Measurements from ENCODE around the gene MBOAT2.
"Not testable (repeated sequence)": the region's sequence is repeated elsewhere in the genome, so short reads cannot be mapped to it uniquely, and the experiment has no call there.

The MBOAT2 gene

DNA sequence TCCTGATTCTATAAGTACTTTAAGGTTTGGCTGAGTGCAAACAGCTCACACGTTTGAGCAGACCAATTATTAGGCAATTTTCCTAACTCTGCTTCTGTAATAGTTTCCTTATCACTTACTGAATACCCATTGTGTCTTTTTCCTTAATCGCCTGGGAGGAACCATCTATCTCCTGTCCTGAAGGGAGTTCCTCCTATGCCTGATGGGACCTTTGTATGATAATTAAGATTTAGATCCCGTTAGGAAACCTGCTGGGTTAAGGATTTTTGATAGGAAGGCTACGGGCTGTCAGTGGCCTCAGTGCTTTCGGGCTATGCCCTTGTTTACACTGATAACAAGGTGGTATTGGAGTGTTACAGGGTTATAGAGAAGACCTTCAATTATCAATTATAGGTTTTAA lies 106.8 kb downstream of the MBOAT2 start:
- not testable (repeated sequence) for DNase-seq (ENCODE audit: low read depth in 2 of 2)

DNA sequence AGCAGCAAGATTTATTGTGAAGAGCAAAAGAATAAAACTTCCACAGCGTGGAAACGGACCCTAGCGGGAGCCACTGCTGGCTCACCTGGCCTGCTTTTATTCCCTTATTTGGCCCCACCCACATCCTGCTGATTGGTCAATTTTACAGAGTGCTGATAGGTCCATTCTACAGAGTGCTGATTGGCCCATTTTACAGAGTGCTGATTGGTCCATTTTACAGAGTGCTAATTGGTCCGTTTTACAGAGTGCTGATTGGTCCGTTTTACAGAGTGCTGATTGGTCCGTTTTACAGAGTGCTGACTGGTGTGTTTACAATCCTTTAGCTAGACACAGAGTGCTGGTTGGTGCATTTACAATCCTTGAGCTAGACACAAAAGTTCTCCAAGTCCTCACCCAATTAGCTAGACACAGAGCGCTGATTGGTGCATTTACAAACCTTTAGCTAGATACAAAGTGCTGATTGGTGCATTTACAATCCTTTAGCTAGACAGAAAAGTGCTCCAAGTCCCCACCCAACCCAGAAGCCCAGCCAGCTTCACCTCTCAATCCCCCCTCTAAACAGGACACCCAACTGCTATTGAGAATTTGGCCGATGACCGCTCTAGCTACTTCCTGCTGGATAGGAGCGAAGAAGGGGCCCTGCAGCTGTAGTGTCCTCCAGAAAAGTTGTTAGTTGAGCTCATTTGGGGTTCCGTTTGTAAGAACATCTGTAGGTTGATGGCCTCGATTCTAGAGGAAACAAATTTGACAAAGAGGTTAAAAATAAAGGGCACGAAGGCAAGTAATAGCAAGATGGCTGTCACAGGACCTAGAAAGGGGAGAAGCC lies 108.2 kb downstream of the MBOAT2 start:
- DNase-seq (ENCODE audit: low read depth in 2 of 2) = not testable (repeated sequence)

DNA sequence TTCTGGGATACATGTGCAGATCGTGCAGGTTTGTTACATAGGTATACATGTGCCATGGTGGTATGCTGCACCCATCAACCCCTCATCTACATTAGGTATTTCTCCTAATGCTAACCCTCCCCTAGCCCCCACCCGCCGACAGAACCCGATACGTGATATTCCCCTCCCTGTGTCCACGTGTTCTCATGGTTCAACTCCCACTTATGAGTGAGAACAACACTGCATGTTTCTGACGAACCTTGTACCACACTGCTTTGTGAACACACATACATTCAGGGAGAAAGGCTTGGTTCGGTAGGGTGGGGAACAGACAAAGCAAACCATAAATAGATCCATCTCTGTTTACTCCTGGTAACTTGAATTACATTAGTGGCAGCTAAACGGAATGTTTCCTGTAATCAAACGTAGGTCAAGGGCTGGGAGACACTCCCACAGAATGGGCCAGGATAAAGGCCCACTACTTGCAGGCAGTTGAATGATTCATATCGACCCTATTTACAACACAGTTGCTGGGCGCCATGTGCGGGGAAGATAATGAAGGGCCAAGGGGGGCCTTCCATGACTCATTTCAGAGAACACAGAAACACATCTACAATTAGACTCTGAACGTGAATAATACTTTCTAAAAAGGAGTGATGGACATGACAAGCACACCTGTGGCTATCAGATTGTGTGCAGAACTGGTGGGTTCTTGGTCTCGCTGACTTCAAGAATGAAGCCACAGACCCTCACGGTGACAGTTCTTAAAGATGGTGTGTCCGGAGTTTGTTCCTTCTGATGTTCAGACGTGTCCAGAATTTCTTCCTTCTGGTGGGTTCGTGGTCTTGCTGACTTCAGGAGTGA lies 109.3 kb downstream of the MBOAT2 start:
- DNase-seq (ENCODE audit: low read depth in 2 of 2) = no peak

DNA sequence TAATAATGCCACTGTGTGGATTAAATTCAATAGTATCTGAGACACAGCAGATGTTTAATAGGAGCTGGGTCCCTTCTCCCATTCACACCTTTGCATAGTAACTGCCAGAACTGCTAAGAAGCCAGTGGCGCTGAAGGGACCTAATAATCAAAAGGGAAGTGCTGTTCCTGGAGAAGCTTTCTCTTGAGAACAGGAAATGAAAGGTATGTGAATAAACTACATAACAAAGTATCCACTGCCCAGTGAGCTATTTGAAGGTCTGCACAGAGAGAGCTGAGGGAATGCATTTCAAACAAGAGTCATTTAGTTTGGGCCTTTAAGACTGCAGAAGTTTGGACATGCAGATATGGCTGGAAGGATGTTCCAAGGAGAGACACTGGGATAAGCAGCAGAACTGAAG lies 110.0 kb downstream of the MBOAT2 start:
- no peak for DNase-seq (ENCODE audit: low read depth in 2 of 2)

DNA sequence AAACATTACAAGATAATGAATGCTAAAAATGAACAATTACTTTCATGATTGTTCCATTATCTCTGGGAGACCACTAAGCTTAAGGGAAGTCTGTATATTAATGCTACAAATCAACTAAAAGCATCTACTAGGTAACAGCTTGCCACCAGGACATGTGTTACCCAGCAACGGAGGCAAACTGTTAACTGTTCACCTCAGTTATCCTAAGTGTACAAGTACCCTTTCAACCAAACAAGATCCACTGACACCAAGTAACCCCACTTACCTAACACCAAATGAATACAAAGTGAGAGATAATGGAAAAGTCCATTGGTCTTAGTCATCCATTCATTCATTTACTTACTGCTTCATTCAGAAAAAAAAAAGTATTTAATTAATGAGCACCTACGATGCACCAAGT lies 111.4 kb downstream of the MBOAT2 start:
- DNase-seq (ENCODE audit: low read depth in 2 of 2) = no peak

DNA sequence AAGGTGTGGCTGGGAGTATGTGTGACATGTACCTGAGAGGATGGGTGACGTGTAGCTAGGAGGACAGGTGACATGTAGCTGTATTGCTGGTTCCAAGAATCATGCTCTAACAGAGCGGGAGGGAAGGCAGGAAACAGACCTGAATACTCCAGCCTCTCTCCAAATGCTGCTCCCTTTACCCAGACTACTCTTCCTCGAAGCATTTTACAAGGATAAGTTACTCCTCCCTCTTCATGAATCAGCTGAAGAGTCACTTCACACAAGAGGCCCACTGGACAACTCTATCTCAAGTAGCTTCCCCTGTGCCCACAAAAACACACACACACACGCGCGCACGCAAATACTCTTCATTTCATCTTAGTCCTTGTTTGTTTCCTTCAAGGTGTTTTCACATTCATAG lies 113.5 kb downstream of the MBOAT2 start:
- DNase-seq (ENCODE audit: low read depth in 2 of 2) = no peak

DNA sequence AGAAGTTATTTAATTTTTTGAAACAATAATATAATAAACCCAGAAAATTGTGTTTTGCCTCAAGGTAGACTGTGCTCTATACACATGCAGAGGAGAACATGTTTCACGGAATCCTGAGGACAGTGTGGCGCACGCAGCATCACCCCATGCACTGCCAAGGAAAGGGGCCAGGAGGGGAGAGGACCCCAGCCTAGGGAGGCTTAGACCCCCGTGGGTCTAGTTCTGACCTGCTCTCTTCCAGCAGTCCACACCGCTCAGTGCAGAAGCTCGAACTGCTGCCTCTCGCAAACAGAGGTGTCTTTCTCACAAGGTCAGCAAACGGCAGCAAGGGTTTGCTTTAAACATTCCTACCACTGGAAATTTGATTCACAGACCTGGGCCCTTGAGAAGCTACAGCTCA lies 114.5 kb downstream of the MBOAT2 start:
- DNase-seq (ENCODE audit: low read depth in 2 of 2) = no peak

DNA sequence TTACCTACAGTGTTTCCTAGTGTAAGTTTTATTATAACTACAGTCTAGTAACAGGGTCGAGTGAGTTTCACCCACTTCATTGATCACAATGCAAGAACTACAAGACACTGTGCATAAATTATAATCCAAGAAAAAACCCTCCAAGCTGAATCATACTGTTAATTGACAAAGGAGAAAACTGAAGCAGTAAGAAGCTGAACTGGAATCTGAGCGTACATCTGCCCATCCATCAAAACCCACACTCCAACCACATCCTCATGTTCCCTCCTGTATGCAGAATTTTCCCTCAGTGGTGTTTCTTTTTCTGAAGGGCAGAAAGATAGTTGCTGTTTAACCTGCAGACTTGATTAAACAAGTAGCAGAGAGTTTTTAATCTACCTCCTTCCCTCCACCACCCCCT lies 116.6 kb downstream of the MBOAT2 start:
- DNase-seq (ENCODE audit: low read depth in 2 of 2) = no peak

DNA sequence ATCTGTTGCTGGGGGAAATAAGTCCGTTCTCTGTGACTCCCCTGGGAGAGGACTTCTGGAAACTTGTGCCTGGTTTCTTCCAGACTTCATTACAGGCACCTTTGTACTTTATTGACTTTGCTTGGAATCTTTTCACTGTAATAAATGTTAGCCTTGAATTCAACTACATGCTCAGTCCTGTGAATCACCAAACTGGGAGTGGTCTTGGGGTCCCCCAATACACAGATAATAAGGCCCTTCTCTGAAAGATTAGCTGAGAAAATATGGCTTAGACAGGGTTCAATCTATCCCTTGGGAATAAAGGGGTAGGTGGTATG lies 117.3 kb downstream of the MBOAT2 start:
- no peak for DNase-seq (ENCODE audit: low read depth in 2 of 2)

DNA sequence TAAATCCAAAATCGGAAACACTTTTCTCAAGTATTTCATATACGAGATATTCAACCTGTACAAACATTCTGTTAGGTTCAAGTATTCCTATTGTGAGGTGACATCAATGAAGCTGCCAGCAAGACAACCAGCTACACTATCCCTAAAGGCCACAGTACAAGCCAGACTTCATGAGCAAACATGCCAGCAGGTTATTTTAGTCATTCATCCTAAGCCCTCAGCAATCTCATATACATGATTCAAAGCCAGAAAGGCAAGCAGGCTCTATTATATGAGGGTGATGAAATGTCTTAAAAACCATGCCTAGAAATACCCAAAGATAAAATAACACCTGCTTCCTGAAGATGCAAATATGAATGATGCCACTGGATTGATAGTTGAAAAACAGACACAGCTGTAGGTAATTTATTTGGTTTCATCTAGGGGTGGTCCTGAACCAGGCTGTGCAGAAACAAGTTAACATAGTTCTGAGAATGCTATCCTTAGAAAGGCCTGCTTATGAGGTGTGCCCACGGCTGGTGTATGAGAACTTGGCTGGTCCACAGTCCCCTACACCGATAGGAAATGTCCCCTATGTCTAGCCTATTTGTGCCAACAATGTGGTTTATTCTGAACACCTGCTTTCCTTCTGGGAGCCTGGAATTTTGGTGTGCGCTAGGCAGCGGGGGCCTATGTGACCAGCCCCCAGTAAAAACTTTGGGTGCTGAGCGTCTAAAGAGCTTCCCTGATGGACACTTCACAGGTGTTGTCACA lies 117.9 kb downstream of the MBOAT2 start:
- DNase-seq (ENCODE audit: low read depth in 2 of 2) = no peak

DNA sequence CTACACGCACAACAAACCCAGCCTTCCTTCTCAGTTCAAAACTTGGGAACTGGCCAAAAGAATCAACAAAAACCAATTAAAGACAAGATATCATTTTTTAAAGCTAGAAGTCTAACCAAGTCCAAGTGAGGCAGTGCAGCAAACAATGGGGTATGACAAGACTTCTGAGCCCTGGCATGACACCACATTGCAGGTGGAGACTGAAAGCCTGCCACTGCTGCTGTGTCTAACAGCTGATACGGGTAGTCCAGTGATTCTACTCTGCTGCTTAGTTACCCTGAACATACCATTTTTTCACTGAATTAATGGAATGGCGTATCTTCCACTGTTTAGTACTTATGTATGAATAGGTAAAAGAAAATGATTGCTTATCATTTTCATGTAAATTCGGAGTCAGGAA lies 118.7 kb downstream of the MBOAT2 start:
- DNase-seq (ENCODE audit: low read depth in 2 of 2) = no peak

DNA sequence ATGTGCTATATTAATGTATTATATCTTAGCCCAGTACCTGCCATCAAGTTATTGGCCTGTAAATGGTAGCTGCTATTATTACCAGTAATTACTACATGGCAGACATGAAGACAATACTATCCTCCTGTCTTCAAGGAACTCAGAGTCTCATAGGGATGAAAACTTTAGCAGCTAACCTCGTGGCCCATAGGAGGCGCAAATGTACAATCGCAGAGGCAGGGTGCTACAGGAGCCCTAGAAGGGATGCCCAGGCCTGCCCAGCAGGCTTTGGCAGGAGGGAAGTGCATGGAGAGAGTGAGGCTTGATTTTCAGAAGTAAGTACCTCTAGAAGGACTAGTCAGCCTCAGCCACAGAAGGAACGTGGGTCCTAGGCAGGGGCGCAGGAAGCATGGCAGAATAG lies 121.4 kb downstream of the MBOAT2 start:
- no peak for DNase-seq (ENCODE audit: low read depth in 2 of 2)

DNA sequence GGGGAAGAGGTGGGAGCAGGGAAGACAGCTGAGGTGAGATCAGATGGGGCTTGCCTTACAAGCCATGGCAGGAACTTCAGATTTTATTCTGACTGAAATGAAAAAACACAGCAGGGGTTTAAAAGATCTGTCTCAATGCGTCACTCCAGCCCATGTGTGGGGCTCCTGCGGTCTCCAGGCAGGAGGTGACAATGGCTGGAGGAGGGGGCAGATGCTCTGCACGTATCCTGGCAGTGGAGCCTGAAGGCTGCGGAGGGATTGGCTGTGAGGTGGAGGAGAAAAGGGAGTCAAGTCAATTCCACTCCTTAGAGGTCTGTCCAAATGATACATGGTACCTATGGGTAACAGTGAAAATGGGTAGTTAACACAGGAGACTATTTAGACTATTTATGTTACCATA lies 125.6 kb downstream of the MBOAT2 start:
- no peak for DNase-seq (ENCODE audit: low read depth in 2 of 2)

DNA sequence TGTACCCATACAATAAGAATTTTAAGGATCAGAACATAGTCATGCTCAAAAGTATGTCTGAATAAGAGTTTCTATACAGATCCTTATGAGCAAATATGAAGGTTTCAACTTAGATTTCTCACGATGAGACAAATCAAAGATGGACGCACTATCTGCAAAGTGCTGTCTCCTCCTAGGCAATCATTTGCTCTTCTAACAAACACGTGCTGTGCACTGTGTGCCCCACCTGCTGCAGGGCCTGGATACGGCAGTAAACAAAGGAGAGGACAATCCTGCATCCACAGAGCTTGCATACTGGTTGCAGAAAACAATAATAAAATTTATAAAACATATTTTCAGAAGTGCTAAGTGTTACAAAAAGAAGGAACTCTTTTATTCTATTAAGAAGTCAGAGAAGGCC lies 126.2 kb downstream of the MBOAT2 start:
- no peak for DNase-seq (ENCODE audit: low read depth in 2 of 2)

DNA sequence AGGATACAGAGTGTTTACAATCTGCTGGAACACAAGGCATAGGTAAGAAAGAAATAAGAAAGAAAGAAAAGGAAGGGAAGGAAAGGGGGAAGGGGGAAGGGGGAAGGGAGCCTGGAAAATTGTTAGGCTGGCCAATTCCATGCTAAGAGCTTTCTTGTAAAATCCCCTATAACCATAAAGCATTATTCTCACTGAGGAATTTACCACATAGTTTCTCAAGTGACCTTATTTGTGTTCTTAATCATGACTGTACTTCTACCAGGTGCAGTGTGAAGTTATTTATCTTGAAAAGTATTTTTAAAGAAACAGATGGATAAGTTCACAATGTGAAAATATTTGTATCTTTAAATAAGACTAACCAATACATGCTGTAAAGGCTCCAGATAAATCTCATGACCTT lies 126.9 kb downstream of the MBOAT2 start:
- DNase-seq (ENCODE audit: low read depth in 2 of 2) = no peak

DNA sequence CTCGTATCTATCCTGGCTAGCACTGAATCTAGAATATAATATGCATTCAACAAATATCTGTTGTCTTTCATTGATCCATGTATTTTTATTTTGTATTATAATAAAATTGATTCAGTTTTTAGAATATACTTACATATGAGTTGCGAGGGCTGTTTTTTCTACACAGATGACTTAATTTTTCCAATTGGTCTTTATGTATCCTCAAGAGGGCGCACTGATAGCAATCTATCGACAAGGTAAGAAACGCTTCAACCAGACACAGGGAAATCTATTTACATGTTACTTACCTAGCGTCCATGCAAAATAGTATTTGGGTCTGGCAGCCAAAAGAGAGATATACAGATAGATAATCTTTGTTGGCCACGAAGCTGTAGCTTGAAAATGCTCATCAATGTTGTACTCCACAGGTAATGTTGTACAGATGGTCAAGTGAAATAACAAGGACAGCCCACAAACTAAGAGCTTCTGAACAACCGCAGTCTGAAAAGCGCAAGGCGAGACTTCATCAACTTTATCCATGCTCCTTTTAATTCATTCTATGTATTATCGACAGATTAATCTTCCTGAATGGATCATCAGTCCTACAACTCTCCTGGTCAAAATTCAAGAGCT lies 130.6 kb downstream of the MBOAT2 start:
- no peak for DNase-seq (ENCODE audit: low read depth in 2 of 2)

DNA sequence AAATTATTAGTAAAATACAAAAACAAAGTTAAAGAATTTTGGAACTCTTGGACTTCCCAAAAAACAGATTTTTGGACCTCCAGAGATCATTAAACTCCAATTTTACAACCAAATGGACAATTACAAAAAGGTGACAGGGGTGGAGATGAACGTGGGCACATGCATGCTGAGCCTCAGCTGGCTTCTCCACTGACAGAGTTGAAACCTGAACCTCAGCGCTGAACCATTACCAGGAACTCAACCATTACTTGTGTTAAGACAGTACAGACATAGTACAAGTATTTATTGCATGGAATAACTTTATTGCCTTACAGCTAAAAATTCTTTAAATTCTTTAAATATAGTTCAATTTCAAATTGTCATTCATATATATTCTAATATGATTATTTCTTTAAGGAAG lies 133.0 kb downstream of the MBOAT2 start:
- no peak for DNase-seq (ENCODE audit: low read depth in 2 of 2)

DNA sequence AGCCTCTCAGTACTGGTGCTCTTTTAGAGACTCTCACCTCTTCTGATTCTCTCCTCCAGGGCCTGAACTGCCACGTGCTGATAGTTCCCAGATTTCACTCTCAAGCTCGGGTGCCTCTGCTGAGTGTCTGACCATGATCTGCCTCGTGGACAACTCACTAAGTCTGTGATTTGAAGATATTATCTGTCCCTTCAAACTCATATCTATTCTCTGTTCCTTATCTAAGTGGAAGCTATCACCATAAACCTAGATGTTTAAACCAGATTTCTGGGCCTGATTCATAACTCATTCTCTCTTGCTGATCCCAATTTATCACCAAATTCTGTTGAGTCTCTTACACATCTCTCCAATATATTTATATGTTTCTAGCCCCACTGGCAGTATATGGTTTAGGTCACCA lies 136.1 kb downstream of the MBOAT2 start:
- no peak for DNase-seq (ENCODE audit: low read depth in 2 of 2)

DNA sequence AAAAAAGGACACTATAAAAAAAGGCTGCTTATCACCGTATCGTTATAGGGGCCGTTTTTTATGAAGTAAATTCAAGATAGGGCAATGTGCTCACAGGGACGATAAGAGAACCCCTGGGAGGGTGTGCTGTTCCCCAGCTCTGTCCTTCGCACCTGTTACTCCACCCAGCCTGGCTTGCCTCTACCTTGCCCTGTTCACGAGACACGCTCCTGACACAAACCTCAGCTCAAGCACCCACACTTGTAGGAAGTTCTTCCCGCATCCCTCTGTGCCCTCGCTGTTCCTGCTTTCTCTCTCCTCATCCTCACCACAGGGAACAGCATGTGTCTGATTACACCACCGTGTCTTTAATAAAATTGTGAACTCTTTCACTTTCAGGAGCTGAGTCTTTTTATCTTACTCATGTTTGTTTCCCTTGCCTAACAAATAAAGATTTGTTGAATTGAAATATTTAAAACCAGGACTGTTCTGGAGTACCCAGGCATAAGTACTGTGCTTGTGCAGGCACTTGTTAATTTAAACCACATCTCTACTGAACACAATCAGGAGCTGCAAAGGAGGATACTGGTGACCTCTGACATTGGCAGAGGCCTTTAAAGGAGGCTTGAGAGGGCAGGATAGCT lies 140.0 kb downstream of the MBOAT2 start:
- no peak for DNase-seq (ENCODE audit: low read depth in 2 of 2)

DNA sequence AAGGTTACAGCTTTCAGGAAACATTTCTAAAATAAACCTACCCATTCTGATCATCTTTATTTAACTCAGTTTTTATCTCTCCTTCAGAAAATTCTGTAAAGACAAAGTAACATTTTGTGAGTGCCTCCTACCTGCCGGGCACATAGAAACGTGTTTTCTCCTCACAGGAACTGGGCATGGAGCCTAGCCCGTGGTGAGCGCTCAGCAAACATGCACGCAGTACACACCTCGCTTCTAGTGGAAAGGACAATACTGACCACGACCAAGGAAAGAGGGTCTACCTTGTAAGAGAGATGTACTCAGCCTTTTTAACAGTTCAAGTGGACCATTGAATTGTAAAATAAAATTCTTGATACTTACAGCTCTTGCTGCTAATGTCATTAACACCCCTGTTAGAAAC lies 141.3 kb downstream of the MBOAT2 start:
- DNase-seq (ENCODE audit: low read depth in 2 of 2) = no peak

DNA sequence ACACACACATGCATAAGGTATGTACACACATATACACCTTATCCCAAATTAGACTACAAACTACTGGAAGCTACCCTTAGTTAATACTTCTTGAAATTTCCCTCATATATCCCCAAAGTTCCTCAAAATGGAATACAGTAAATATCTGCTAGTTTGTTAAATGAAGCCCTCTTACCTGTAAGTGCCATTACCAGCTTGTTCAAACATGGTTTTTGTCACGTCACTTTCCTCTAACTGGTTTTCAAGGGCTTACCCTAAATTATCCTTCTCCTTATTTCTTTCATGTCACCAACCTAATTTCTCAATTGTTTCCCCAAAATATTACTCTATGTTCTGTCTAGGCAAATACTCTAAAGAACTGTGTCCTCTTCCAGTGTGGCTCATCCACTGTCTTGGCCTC lies 141.7 kb downstream of the MBOAT2 start:
- no peak for DNase-seq (ENCODE audit: low read depth in 2 of 2)

DNA sequence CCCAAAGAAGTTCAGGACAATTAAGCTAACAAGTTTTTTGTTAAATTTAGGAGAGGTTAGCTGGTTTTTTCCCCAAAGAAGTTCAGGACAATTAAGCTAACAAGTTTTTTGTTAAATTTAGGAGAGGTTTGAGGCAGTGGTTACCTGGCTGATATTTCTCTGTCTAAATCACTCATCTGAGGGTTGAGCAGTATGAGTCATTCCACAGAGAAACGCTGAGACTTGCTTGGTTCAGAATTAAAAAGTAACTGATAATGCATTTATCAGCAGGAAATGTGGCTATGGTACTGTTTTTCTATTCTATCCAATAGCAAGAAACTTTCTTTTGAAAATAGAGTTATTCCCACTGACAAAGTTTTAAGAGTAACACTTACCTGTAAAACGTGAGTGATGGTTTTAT lies 143.2 kb downstream of the MBOAT2 start:
- no peak for DNase-seq (ENCODE audit: low read depth in 2 of 2)

Data from stimulated activated CD4-positive, alpha-beta T cell treated with anti-CD3 and anti-CD28 coated beads, Interleukin-1b, Interleukin-23, amount 100 ng/mL, for 1 hour (primary cell).